GM12873 (cell line): ENCODE data around the gene THSD8.

Experiments
- TF ChIP-seq, protein P1 (sequence below): IDR thresholded peaks from 2 replicates; pipeline ENCODE4 v1.5.1; 2012; ENCODE audit warnings: low read depth, mild to moderate bottlenecking, moderate library complexity, low read length, control low read depth; ENCODE audit not compliant: insufficient read depth; ENCODE audit errors: missing control alignments

Gene THSD8

DNA sequence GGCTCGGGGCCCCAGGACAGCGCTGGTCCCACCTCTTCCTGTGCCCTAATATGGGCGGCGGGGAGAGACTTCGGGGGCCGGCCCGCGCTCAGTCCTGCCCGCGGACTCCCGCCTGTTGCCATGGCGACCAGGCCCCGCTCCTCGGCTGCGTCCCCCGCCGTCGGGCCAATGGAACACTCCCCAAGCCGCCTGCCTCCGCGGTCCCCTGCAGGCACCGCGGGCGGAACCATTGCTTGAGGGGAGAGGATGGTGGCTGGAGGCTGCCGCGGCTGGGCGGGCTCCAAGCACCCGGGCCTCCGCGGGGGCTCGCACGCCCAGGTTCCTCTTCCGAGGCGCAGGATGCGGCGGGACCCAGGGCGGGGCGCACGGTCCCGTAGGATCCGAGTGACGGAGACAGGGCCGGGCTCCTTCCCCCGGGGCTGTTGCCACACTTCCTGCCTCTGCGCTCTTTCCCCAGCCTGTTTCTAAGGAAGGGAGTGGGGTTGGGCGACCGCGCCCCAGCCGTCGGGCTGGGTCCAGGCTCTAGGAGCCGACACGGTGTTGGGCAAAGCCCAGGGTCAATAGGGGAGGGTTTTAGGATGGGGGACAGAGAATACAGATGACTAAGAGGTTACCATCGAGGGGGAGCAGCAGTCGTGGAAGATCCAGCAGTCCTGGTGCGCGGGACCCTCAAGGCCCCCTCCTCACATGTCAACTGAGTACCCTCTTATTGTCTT, 11.8 kb upstream of the THSD8 start:
- TF ChIP-seq, protein P1, sequence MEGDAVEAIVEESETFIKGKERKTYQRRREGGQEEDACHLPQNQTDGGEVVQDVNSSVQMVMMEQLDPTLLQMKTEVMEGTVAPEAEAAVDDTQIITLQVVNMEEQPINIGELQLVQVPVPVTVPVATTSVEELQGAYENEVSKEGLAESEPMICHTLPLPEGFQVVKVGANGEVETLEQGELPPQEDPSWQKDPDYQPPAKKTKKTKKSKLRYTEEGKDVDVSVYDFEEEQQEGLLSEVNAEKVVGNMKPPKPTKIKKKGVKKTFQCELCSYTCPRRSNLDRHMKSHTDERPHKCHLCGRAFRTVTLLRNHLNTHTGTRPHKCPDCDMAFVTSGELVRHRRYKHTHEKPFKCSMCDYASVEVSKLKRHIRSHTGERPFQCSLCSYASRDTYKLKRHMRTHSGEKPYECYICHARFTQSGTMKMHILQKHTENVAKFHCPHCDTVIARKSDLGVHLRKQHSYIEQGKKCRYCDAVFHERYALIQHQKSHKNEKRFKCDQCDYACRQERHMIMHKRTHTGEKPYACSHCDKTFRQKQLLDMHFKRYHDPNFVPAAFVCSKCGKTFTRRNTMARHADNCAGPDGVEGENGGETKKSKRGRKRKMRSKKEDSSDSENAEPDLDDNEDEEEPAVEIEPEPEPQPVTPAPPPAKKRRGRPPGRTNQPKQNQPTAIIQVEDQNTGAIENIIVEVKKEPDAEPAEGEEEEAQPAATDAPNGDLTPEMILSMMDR: no peak

DNA sequence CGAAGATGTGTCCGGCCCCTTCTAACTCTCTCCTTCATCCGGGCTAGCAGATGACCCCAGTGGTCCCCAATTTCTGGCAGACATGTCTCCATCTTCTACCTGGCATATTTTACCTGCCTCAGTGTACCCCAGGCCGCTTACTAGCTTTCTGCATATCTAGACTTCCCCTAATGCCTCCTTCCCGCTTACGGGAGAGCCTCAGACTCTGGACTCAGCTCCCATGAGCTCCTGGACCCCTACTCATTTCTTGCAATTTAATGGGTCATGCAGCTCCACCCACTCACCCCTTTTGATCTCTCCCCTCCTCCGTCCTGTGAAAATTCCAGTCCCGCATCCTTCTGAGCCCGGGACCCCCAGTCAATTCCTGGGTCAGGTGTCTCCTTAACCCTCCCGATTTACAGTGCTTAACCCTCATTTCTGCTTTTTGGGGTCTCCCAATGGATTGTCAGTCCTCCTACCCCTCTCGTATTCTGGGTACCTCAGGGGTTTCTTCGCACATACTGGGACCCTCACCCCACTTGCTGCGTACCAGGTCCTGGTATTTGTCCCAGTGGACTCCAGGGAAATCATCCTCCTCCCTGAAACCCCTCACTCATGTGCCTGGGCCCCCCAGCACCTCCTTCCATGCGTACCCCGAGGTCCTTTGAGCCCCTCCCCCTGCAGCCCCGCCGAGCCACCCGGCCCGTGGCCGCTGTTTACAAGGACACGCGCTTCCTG, 11.1 kb upstream of the THSD8 start:
- TF ChIP-seq, protein P1: no peak

DNA sequence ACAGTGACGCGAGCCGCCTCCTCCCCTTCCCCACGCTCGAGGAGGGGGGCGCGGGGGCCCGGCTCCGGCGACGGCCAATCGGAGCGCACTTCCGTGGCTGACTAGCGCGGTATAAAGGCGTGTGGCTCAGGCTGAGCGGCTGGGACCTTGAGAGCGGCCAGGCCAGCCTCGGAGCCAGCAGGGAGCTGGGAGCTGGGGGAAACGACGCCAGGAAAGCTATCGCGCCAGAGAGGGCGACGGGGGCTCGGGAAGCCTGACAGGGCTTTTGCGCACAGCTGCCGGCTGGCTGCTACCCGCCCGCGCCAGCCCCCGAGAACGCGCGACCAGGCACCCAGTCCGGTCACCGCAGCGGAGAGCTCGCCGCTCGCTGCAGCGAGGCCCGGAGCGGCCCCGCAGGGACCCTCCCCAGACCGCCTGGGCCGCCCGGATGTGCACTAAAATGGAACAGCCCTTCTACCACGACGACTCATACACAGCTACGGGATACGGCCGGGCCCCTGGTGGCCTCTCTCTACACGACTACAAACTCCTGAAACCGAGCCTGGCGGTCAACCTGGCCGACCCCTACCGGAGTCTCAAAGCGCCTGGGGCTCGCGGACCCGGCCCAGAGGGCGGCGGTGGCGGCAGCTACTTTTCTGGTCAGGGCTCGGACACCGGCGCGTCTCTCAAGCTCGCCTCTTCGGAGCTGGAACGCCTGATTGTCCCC, 10.4 kb upstream of the THSD8 start, which contains the start of gene JUNB:
Gene JUNB (plus strand): TSS at position 142 of the 706 bp plus-strand sequence. CDS start 286 bp downstream, at position 428.
- TF ChIP-seq, protein P1: peak; percentile 29

DNA sequence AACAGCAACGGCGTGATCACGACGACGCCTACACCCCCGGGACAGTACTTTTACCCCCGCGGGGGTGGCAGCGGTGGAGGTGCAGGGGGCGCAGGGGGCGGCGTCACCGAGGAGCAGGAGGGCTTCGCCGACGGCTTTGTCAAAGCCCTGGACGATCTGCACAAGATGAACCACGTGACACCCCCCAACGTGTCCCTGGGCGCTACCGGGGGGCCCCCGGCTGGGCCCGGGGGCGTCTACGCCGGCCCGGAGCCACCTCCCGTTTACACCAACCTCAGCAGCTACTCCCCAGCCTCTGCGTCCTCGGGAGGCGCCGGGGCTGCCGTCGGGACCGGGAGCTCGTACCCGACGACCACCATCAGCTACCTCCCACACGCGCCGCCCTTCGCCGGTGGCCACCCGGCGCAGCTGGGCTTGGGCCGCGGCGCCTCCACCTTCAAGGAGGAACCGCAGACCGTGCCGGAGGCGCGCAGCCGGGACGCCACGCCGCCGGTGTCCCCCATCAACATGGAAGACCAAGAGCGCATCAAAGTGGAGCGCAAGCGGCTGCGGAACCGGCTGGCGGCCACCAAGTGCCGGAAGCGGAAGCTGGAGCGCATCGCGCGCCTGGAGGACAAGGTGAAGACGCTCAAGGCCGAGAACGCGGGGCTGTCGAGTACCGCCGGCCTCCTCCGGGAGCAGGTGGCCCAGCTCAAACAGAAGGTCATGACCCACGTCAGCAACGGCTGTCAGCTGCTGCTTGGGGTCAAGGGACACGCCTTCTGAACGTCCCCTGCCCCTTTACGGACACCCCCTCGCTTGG, 9.6 kb upstream of the THSD8 start:
- TF ChIP-seq, protein P1: no peak

DNA sequence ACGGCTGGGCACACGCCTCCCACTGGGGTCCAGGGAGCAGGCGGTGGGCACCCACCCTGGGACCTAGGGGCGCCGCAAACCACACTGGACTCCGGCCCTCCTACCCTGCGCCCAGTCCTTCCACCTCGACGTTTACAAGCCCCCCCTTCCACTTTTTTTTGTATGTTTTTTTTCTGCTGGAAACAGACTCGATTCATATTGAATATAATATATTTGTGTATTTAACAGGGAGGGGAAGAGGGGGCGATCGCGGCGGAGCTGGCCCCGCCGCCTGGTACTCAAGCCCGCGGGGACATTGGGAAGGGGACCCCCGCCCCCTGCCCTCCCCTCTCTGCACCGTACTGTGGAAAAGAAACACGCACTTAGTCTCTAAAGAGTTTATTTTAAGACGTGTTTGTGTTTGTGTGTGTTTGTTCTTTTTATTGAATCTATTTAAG, 9.0 kb upstream of the THSD8 start:
- TF ChIP-seq, protein P1: no peak

DNA sequence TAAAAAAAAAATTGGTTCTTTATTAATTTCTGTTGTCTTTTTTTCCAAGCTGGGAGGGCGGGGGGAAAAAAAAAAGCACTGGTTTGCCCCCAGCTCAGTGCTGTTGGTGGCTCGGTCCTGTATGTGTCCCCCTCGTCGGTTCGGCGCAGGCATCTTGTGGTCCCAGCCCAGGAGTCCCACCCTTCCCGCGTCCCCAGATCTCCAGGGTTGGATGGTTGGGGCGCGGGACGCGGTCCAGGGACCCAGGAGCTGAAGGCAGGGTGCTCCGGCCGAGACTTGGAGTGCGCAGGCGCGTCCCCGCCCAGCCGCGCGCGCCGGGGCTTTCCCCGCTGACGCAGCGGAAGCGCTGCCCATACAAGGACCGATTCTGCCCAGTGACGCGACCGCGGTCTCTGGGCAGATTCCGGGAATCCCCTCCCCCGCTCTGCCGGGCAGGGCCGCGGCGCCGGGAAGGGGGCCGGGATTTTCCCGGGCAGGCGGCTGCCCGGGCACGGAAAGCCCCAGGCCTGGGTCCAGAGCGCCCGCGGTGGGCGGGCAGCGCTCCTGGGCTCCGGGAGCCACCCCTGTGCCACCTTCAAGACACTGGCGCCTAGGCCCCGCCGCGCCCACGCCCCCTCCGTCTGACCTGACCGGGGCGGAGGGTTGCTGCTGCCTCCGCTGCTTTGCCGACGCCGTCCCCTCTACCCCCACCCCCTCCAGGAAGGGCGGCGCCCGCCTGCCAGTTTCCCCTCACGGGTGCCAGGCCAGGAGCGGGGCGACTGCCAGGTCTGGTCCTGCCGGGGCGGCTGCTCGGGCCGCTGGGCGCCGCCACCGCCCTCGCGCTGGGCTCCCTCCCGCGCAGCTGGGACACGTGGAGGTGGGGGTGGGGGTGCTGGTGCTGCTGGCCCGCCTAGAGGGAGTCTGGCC, 8.3 kb upstream of the THSD8 start:
- TF ChIP-seq, protein P1: no peak
